BE2C (cell line): Measurements from ENCODE around the gene SMCP.

Experiments
- DNase-seq: peaks from one replicate; pipeline ENCODE4 v3.0.0-alpha.2; 2020
- H3K27me3 ChIP-seq: fragments of 250-450 bp; sonication (Bioruptor Pico); 2 replicates; pipeline ENCODE4 v1.5.1; 2020; ENCODE audit warnings: mild to moderate bottlenecking
- H3K36me3 ChIP-seq: fragments of 250-450 bp; sonication (Bioruptor Pico); 2 replicates; pipeline ENCODE4 v1.5.1; 2020; ENCODE audit warnings: mild to moderate bottlenecking
- H3K4me1 ChIP-seq: fragments of 250-450 bp; sonication (Bioruptor Pico); 2 replicates; pipeline ENCODE4 v1.5.1; 2020
- H3K4me3 ChIP-seq: 2 replicates; pipeline ENCODE4 v1.5.1; 2011; ENCODE audit warnings: low read depth, low read length
- H3K9me3 ChIP-seq: fragments of 250-450 bp; sonication (Bioruptor Pico); 2 replicates; pipeline ENCODE4 v1.5.1; 2020
- CTCF ChIP-seq: IDR thresholded peaks from 2 replicates; pipeline ENCODE4 v1.5.1; 2012; ENCODE audit warnings: mild to moderate bottlenecking, low read depth, low read length

Gene SMCP

GRCh38 chr1:152871731-152872126 is 6.4 kb upstream of the SMCP start:
- Histone ChIP-seq H3K27me3 (no peaks in the 10 kb centered on the region), H3K4me1 (no peaks in the 10 kb centered on the region), H3K9me3 (no peaks in the 10 kb centered on the region), H3K36me3 (no peaks in the 10 kb centered on the region), H3K4me3 (no peak overlapping the region)
- no peak for DNase-seq
- TF ChIP-seq CTCF: no peak

DNA sequence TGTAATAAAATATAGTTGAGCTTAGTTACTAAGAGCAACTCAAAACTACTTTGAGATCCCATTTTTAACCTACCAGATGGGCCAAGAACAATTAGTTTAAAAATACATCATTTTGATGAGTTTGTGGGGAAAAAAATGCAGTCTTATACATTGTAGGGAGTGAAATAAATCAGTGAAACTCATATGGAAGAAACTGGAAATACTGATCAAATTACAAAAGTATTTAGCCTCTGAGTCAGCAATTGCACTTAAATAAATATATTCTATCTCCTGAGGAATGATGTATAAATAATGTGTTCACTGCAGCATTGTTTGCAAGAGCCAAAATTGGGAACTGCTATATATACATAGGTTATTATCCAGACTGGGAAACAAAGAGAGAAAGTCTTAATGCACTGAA is 4.6 kb upstream of the SMCP start:
- Histone ChIP-seq H3K36me3 (no peaks in the 10 kb centered on the region), H3K4me1 (no peaks in the 10 kb centered on the region), H3K9me3 (no peaks in the 10 kb centered on the region), H3K27me3 (no peaks in the 10 kb centered on the region), H3K4me3 (no peak overlapping the region)
- DNase-seq: no peak
- TF ChIP-seq CTCF: no peak

DNA sequence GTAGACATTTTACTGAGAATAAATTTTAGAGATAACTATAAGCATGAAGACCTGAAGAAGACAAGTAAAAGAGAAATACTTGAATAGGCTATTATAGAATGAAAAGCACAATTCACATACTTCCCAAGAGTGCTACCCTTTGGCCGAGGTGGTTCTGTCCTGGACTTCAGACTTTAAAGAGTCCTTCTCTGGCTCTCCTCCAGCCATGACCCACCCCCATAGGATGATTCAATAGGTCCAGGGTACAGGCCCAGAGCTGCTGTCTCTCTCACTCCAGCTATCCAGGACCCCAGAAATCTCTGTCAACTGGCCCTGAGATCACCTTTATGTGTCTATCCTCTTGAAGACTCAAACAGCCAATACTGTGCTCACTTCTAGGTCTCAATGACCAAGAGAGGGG is 1.3 kb upstream of the SMCP start:
- Histone ChIP-seq H3K36me3 (no peaks in the 10 kb centered on the region), H3K4me3 (no peak overlapping the region), H3K27me3 (no peaks in the 10 kb centered on the region), H3K9me3 (no peaks in the 10 kb centered on the region), H3K4me1 (no peaks in the 10 kb centered on the region)
- DNase-seq: no peak
- no peak for TF ChIP-seq CTCF

DNA sequence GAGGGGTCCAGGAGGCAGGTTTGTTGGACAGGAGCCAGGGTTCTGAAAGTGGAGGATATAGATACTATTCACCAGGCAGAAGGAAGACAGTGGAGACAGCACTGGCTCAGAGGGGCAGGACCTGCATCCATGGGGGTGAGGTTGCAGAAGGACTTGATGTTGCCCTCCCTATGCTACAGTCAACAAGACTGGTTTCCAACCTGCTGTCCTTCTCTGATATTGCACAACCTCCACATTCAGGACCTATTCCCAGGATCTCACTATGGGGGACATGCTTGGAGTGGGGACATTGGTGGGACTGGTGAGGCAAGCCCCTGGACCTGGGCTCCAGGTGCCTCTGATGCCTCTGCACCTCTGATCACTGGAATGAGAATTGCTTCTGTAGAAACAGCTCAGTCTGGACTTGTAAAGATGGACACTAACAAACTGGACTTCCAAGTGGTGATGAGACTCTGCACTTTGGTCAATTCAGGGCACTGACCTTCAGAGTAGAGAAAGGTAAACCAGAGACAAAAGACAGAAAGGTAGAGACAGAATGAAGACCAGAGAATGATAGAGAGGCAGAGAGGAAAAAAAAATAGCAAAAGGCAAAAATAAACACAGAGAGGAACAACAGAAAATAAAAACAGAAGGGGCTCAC is 1.6 kb downstream of the SMCP start:
- H3K36me3 ChIP-seq: no peaks in the 10 kb centered on the region
- H3K4me3 ChIP-seq: no peak overlapping the region
- no peaks in the 10 kb centered on the region for H3K4me1 ChIP-seq
- no peak for DNase-seq
- no peaks in the 10 kb centered on the region for H3K9me3 ChIP-seq
- no peak for TF ChIP-seq CTCF
- no peaks in the 10 kb centered on the region for H3K27me3 ChIP-seq

DNA sequence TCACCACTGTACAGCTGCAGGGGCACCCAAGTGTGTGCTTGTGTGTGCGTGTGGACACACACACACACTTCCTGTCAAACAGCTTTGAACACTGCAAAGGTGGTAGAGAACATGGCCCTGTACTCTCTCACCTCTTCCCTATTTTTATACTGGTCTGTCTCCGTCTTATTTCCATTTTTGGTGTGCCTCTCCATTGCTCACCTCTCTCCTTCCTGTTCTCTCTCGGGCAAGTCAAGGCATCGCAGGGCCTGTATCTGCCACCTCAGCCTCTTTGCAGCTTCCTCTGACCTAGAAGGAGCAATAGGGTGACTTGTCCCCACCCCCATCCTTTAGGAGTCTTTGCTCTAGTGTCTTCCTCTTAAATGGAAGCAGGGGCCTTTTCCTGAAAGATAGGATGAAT is 2.2 kb downstream of the SMCP start:
- H3K9me3 ChIP-seq: no peaks in the 10 kb centered on the region
- no peak overlapping the region for H3K4me3 ChIP-seq
- no peak for DNase-seq
- H3K36me3 ChIP-seq: no peaks in the 10 kb centered on the region
- H3K4me1 ChIP-seq: no peaks in the 10 kb centered on the region
- 0 out of 2 replicates have a peak, but pooled peaks cover under 1% of the 10 kb centered on the region for H3K27me3 ChIP-seq
- no peak for TF ChIP-seq CTCF

GRCh38 chr1:152880907-152881306 is 2.8 kb downstream of the SMCP start:
- no peak overlapping the region for H3K4me3 ChIP-seq
- no peaks in the 10 kb centered on the region for H3K4me1 ChIP-seq
- H3K9me3 ChIP-seq: no peaks in the 10 kb centered on the region
- no peaks in the 10 kb centered on the region for H3K36me3 ChIP-seq
- DNase-seq: no peak
- TF ChIP-seq CTCF: no peak
- H3K27me3 ChIP-seq: peaks cover 6% of the 10 kb centered on the region; the same call in 1 of the 2 replicates
